OCI-LY3 (cell line): ENCODE results near the gene SLC25A26.
"Not testable (repeated sequence)": the region's sequence is repeated elsewhere in the genome, so short reads cannot be mapped to it uniquely, and the experiment has no call there.

Source experiments
- H2AFZ ChIP-seq: fragments of 200-600, 300-600 bp; shearing (Covaris generic); 2 replicates; pipeline ENCODE4 v1.6.0; 2014; ENCODE audit warnings: antibody characterized with exemption, low read depth, low read length
- H3K27ac ChIP-seq: fragments of 200-600, 300-600 bp; sonication (generic); 2 replicates; pipeline ENCODE4 v1.5.1; 2014; ENCODE audit warnings: mild to moderate bottlenecking, low read length, moderate library complexity, mixed read lengths
- H3K27me3 ChIP-seq: fragments of 200-600, 300-600 bp; sonication (generic); 2 replicates; pipeline ENCODE4 v1.6.1; 2014; ENCODE audit warnings: low read depth, low read length, mixed read lengths
- H3K36me3 ChIP-seq: fragments of 200-600, 300-600 bp; sonication (generic); replicated peaks from 2 replicates; pipeline ENCODE3; 2014; ENCODE audit warnings: low read depth, low read length, mixed read lengths
- H3K4me1 ChIP-seq: fragments of 300-600, 200-600 bp; sonication (generic); 2 replicates; pipeline ENCODE4 v1.6.1; 2014; ENCODE audit warnings: low read length, mixed read lengths
- H3K4me2 ChIP-seq: fragments of 200-600, 300-600 bp; sonication (generic); 2 replicates; pipeline ENCODE4 v1.6.1; 2014; ENCODE audit warnings: low read length, mixed read lengths
- H3K4me3 ChIP-seq: fragments of 300-600, 200-600 bp; sonication (generic); 2 replicates; pipeline ENCODE4 v1.5.1; 2014; ENCODE audit warnings: antibody characterized with exemption, mild to moderate bottlenecking, low read length, moderate library complexity
- H3K79me2 ChIP-seq: fragments of 300-600, 200-600 bp; shearing (Covaris generic); 2 replicates; pipeline ENCODE4 v1.6.1; 2014; ENCODE audit warnings: mild to moderate bottlenecking, low read length, mixed read lengths
- H3K9ac ChIP-seq: fragments of 300-600, 200-600 bp; shearing (Covaris generic); 2 replicates; pipeline ENCODE4 v1.6.0; 2014; ENCODE audit warnings: mild to moderate bottlenecking, low read length, moderate library complexity
- H3K9me3 ChIP-seq: fragments of 200-600, 300-600 bp; shearing (Covaris generic); 2 replicates; pipeline ENCODE4 v1.6.1; 2014; ENCODE audit warnings: low read length, mixed read lengths; ENCODE audit not compliant: insufficient read depth
- H4K20me1 ChIP-seq: fragments of 200-600, 300-600 bp; sonication (generic); 2 replicates; pipeline ENCODE4 v1.6.1; 2016; ENCODE audit warnings: low read length, mixed read lengths; ENCODE audit not compliant: insufficient read depth
- CTCF ChIP-seq: fragments of 200-600, 300-600 bp; sonication (generic); IDR thresholded peaks from 2 replicates; pipeline ENCODE4 v1.5.1; 2014; ENCODE audit warnings: antibody characterized with exemption, low read length, low read depth
- EZH2phosphoT487 ChIP-seq: fragments of 200-600 bp; shearing (Covaris generic); IDR thresholded peaks from 2 replicates; pipeline ENCODE4 v1.6.1; 2018; ENCODE audit warnings: antibody characterized with exemption, mixed run types, low read depth

Gene SLC25A26

GRCh38 chr3:66215106-66215505 lies 5.7 kb upstream of the SLC25A26 start:
- H3K36me3 ChIP-seq, result no peaks in the 10 kb centered on the region
- peaks cover 3% of the 10 kb centered on the region; the same call in 1 of the 2 replicates for H3K4me1 ChIP-seq
- no peak overlapping the region for H2AFZ ChIP-seq

GRCh38 chr3:66220066-66220465 lies 735 bp upstream of the SLC25A26 start:
- no peaks in the 10 kb centered on the region for H3K9me3 ChIP-seq
- no peaks in the 10 kb centered on the region for H4K20me1 ChIP-seq
- H3K79me2 ChIP-seq, result peaks cover 11% of the 10 kb centered on the region
- H3K9ac ChIP-seq, result peak overlapping the region; percentile 39
- H3K27me3 ChIP-seq, result no peaks in the 10 kb centered on the region
- H3K27ac ChIP-seq, result no peak overlapping the region
- H3K4me1 ChIP-seq, result peaks cover 16% of the 10 kb centered on the region
- peak overlapping the region; percentile 89 for H3K4me2 ChIP-seq
- peaks cover 13% of the 10 kb centered on the region for H3K36me3 ChIP-seq
- H2AFZ ChIP-seq, result peak overlapping the region; percentile 83
- TF ChIP-seq EZH2phosphoT487, result no peak
- TF ChIP-seq CTCF, result no peak
- peak overlapping the region; percentile 82 for H3K4me3 ChIP-seq

More at GRCh38 chr3:66215106-66215505, 5.7 kb upstream of the SLC25A26 start:
- Histone ChIP-seq H3K79me2 (no peaks in the 10 kb centered on the region), H4K20me1 (no peaks in the 10 kb centered on the region), H3K9ac (no peak overlapping the region), H3K4me3 (no peak overlapping the region), H3K27ac (no peak overlapping the region), H3K4me2 (no peak overlapping the region), H3K27me3 (no peaks in the 10 kb centered on the region), H3K9me3 (no peaks in the 10 kb centered on the region)
- TF ChIP-seq EZH2phosphoT487, result no peak
- no peak for TF ChIP-seq CTCF

- H3K9ac ChIP-seq, result no peak overlapping the region
- H3K4me2 ChIP-seq, result no peak overlapping the region
- H3K4me1 ChIP-seq, result peaks cover 29% of the 10 kb centered on the region
- peaks cover 25% of the 10 kb centered on the region for H3K79me2 ChIP-seq
- no peak overlapping the region for H3K27ac ChIP-seq
- peaks cover 13% of the 10 kb centered on the region for H3K36me3 ChIP-seq
- H3K27me3 ChIP-seq, result no peaks in the 10 kb centered on the region
- no peaks in the 10 kb centered on the region for H4K20me1 ChIP-seq
- no peak overlapping the region for H2AFZ ChIP-seq
- no peak overlapping the region for H3K4me3 ChIP-seq
- TF ChIP-seq EZH2phosphoT487, result no peak
- TF ChIP-seq CTCF, result no peak
- no peaks in the 10 kb centered on the region for H3K9me3 ChIP-seq
Observed at GRCh38 chr3:66224220-66224619, 3.4 kb downstream of the SLC25A26 start.

- Histone ChIP-seq H3K4me1 (peaks cover 30% of the 10 kb centered on the region), H3K36me3 (peaks cover 13% of the 10 kb centered on the region), H3K79me2 (peaks cover 36% of the 10 kb centered on the region)
- H2AFZ ChIP-seq, H4K20me1 ChIP-seq, H3K9ac ChIP-seq, H3K9me3 ChIP-seq, H3K4me3 ChIP-seq, H3K4me2 ChIP-seq, H3K27me3 ChIP-seq, H3K27ac ChIP-seq: not testable (repeated sequence)
Observed at GRCh38 chr3:66226093-66226492, 5.3 kb downstream of the SLC25A26 start.

GRCh38 chr3:66227051-66227450 lies 6.2 kb downstream of the SLC25A26 start:
- no peaks in the 10 kb centered on the region for H3K9me3 ChIP-seq
- no peak overlapping the region for H3K9ac ChIP-seq
- H3K36me3 ChIP-seq, result peaks cover 13% of the 10 kb centered on the region
- no peak for TF ChIP-seq CTCF
- TF ChIP-seq EZH2phosphoT487, result no peak
- no peak overlapping the region for H3K4me2 ChIP-seq
- H3K4me1 ChIP-seq, result peaks cover 24% of the 10 kb centered on the region
- no peaks in the 10 kb centered on the region for H3K27me3 ChIP-seq
- H4K20me1 ChIP-seq, result no peaks in the 10 kb centered on the region
- no peak overlapping the region for H3K4me3 ChIP-seq
- peaks cover 32% of the 10 kb centered on the region for H3K79me2 ChIP-seq
- H3K27ac ChIP-seq, result no peak overlapping the region
- H2AFZ ChIP-seq, result no peak overlapping the region
